ENCODE results near the gene TPST2.

The TPST2 gene

GRCh38 chr22:26593763-26594162, 3.8 kb upstream of the TPST2 start:
- peak overlapping the region; percentile 40 for H3K9ac ChIP-seq (ENCODE audit: low read length)
- peak; percentile 29 for DNase-seq
- H3F3A ChIP-seq (ENCODE audit: insufficient read depth, low read length): peaks cover 53% of the 10 kb centered on the region
- H4K20me1 ChIP-seq (ENCODE audit: insufficient read depth, low read length): no peaks in the 10 kb centered on the region
- H3K9me2 ChIP-seq (replicated peaks; ENCODE audit: insufficient read depth, low read length): no peaks in the 10 kb centered on the region
- TF ChIP-seq CTCF (IDR thresholded peaks at IDR 0.05; ENCODE audit: low read length): no peak
- TF ChIP-seq EZH2 (optimal IDR thresholded peaks at IDR 0.05; ENCODE audit: low read depth, low read length): no peak
- no peak for TF ChIP-seq EZH2phosphoT487 (IDR thresholded peaks at IDR 0.05; ENCODE audit: low read length)
- H3K36me3 ChIP-seq (replicated peaks; ENCODE audit: insufficient read depth, low read length): no peaks in the 10 kb centered on the region; the same call in 1 of the 2 replicates
- no peaks in the 10 kb centered on the region for H3K27me3 ChIP-seq (replicated peaks; ENCODE audit: insufficient read depth, low read length)
- peaks cover 10% of the 10 kb centered on the region for H3K79me2 ChIP-seq (ENCODE audit: low read length)
- no peaks in the 10 kb centered on the region for H3K9me3 ChIP-seq (replicated peaks; ENCODE audit: insufficient read depth, low read length)
- peak overlapping the region; percentile 93 for H3K27ac ChIP-seq (ENCODE audit: low read length)
- H2AFZ ChIP-seq (ENCODE audit: low read length): no peak overlapping the region
- H3K4me1 ChIP-seq (ENCODE audit: low read length): peaks cover 58% of the 10 kb centered on the region
- peak overlapping the region; percentile 57 for H3K4me2 ChIP-seq (ENCODE audit: low read depth, low read length)
- H3K4me3 ChIP-seq (ENCODE audit: low read length): no peak overlapping the region

GRCh38 chr22:26592421-26592891, 2.5 kb upstream of the TPST2 start:
- peak overlapping the region; percentile 93 for H3K27ac ChIP-seq (ENCODE audit: low read length)
- no peaks in the 10 kb centered on the region for H3K27me3 ChIP-seq (replicated peaks; ENCODE audit: insufficient read depth, low read length)
- H3K4me3 ChIP-seq (ENCODE audit: low read length): peak overlapping the region; percentile 52
- H3K4me1 ChIP-seq (ENCODE audit: low read length): peaks cover 59% of the 10 kb centered on the region
- no peak for TF ChIP-seq CTCF (IDR thresholded peaks at IDR 0.05; ENCODE audit: low read length)
- no peak for TF ChIP-seq EZH2phosphoT487 (IDR thresholded peaks at IDR 0.05; ENCODE audit: low read length)
- TF ChIP-seq EZH2 (optimal IDR thresholded peaks at IDR 0.05; ENCODE audit: low read depth, low read length): no peak
- peak; percentile 96 for DNase-seq
- peaks cover 23% of the 10 kb centered on the region for H3K79me2 ChIP-seq (ENCODE audit: low read length)
- H3K9me2 ChIP-seq (replicated peaks; ENCODE audit: insufficient read depth, low read length): no peaks in the 10 kb centered on the region
- no peaks in the 10 kb centered on the region for H3K36me3 ChIP-seq (replicated peaks; ENCODE audit: insufficient read depth, low read length)
- H4K20me1 ChIP-seq (ENCODE audit: insufficient read depth, low read length): no peaks in the 10 kb centered on the region
- H3K9ac ChIP-seq (ENCODE audit: low read length): peak overlapping the region; percentile 72
- H3K4me2 ChIP-seq (ENCODE audit: low read depth, low read length): peak overlapping the region; percentile 71
- H3K9me3 ChIP-seq (replicated peaks; ENCODE audit: insufficient read depth, low read length): no peaks in the 10 kb centered on the region
- no peak overlapping the region for H2AFZ ChIP-seq (ENCODE audit: low read length)
- peaks cover 64% of the 10 kb centered on the region for H3F3A ChIP-seq (ENCODE audit: insufficient read depth, low read length)

GRCh38 chr22:26589367-26589844, 526 bp downstream of the TPST2 start:
- peaks cover 54% of the 10 kb centered on the region for H3K79me2 ChIP-seq (ENCODE audit: low read length)
- H3F3A ChIP-seq (ENCODE audit: insufficient read depth, low read length): peaks cover 60% of the 10 kb centered on the region
- DNase-seq: no peak
- peak overlapping the region; percentile 70 for H3K27ac ChIP-seq (ENCODE audit: low read length)
- peaks cover 5% of the 10 kb centered on the region; the same call in 1 of the 2 replicates for H4K20me1 ChIP-seq (ENCODE audit: insufficient read depth, low read length)
- H3K9me2 ChIP-seq (replicated peaks; ENCODE audit: insufficient read depth, low read length): no peaks in the 10 kb centered on the region
- peak overlapping the region; percentile 76 for H3K4me3 ChIP-seq (ENCODE audit: low read length)
- H3K27me3 ChIP-seq (replicated peaks; ENCODE audit: insufficient read depth, low read length): no peaks in the 10 kb centered on the region
- TF ChIP-seq EZH2 (optimal IDR thresholded peaks at IDR 0.05; ENCODE audit: low read depth, low read length) (no peak), EZH2phosphoT487 (IDR thresholded peaks at IDR 0.05; ENCODE audit: low read length) (no peak), CTCF (IDR thresholded peaks at IDR 0.05; ENCODE audit: low read length) (no peak)
- H2AFZ ChIP-seq (ENCODE audit: low read length): no peak overlapping the region
- H3K4me1 ChIP-seq (ENCODE audit: low read length): peaks cover 56% of the 10 kb centered on the region
- H3K36me3 ChIP-seq (replicated peaks; ENCODE audit: insufficient read depth, low read length): no peaks in the 10 kb centered on the region
- peak overlapping the region; percentile 98 for H3K9ac ChIP-seq (ENCODE audit: low read length)
- H3K4me2 ChIP-seq (ENCODE audit: low read depth, low read length): peak overlapping the region; percentile 94
- H3K9me3 ChIP-seq (replicated peaks; ENCODE audit: insufficient read depth, low read length): no peaks in the 10 kb centered on the region
